GM23248 (cell line): Measurements from ENCODE around the gene SLC6A12.

Experiments
- EZH2 ChIP-seq: fragments of 200-600 bp; sonication (generic); IDR thresholded peaks from 2 replicates; pipeline ENCODE4 v1.6.1; 2018; ENCODE audit warnings: antibody characterized with exemption, mild to moderate bottlenecking; ENCODE audit not compliant: insufficient read depth, poor library complexity, severe bottlenecking
- EZH2phosphoT487 ChIP-seq: fragments of 200-600 bp; sonication (generic); IDR thresholded peaks from 2 replicates; pipeline ENCODE4 v1.6.1; 2018; ENCODE audit warnings: antibody characterized with exemption, moderate library complexity, mild to moderate bottlenecking, low read depth; ENCODE audit not compliant: insufficient read depth

GRCh38 chr12:201361-201760, 12.6 kb downstream of the SLC6A12 start:
- TF ChIP-seq EZH2 (no peak), EZH2phosphoT487 (no peak)
